HG03139 (cell line): ENCODE data around the gene DPH3.

Experiments used
- ATAC-seq: cut with Tn5 transposase; IDR thresholded peaks from one replicate; pipeline ENCODE4 v1.9.1; 2021; ENCODE audit not compliant: unreplicated experiment

Gene DPH3

DNA sequence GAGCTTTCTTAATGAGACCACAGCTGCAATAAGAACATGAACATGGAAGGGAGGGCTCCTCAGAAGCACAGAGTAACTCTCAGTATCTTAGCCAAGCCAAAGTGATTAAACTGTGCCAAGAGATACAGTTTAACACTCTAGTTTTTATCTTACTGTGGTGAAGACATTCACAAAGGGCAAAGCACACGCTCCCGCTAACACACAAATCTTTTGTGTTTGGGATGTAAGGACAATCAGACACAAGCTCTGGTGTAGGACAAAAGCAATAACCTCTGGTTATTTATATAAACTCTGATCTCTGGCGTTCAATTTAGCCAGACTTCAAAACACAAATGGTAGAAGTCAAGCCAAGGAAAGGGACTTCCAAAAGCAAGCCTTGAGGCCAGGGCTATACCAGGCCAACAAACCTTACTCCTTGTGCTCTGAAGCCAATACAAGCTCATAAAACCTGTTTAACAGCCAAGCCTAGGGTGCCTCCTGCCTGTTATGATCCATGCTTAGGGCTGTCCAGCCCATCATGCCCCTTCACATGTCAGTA lies 27.8 kb downstream of the DPH3 start:
- ATAC-seq, result no peak

- no peak for ATAC-seq
Observed at GRCh38 chr3:16236030-16236639, 28.6 kb downstream of the DPH3 start.

DNA sequence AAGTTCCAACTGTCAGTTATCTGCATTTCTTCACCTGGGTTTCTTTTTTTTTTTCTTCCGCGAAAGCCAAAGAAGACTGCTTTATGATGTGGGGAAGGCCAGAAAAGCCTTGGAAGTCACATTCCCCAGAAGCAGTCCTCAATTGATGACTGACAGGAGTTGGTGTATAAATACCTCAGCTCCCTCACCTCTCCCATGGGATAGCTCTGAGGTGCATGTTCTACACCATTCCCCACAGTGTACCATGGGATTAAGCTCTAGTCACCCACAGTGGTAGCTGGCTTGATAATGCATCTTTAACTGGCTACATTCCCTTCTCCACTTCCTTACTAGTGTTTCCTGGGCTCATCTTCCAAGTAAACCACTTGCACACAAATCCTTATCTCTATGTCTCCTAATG lies 30.5 kb downstream of the DPH3 start:
- ATAC-seq, result no peak

DNA sequence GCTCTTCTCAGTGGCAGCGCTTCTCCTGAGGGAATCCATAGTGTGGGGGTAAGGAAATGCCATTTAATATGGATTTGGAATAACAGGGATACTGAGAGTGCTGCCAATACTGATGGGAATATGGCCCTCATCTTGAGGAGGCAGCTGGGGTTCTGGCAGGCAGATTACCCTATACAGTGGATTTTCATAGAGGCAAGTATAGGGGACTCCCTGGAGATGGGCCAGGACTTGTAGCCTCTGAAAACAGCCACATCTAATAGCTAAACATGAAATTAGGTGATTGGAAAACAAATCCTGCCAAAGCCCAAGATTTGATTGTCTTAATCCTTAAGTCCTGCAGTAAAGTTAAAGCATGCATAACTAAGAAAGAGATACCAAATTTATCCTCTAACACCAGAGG lies 30.9 kb downstream of the DPH3 start:
- ATAC-seq, result no peak

GRCh38 chr3:16231983-16232382 lies 32.8 kb downstream of the DPH3 start:
- ATAC-seq, result no peak

- no peak for ATAC-seq
Observed at GRCh38 chr3:16229681-16230080, 35.1 kb downstream of the DPH3 start.

DNA sequence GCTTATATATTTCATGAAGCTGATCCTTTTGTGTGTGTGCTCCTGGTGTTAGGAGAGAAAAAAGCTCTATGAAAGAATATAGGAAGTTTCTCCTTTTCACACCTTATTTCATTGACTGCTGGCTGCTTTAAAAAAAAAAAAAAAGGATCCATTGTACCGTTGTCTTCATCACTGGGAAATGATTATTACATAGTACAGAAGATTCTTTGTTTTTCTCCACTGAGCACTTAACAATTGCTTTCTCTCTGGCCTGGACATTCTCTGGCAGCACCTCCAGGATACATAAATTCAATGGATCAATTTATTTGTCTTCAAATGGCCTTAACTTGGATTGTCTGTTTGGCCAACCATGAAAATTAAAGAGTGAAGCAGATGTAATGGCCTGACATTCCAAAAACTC lies 37.2 kb downstream of the DPH3 start:
- no peak for ATAC-seq

DNA sequence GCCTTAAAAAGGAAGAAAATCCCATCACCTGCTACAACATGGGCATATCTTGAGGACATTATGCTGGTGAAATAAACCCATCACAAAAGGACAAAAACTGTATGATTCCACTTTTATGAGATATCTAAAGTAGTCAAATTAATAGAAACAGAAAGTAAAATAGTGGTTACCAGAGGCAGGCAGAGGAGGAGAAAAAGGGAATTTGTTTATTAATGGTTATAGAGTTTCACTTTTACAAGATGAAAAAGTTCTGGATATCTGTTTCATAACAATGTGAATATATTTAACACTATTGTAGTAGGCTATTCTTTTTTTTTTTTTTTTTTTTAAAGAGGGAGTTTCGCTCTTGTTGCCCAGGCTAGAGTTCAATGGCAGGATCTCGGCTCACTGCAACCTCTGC lies 40.4 kb downstream of the DPH3 start:
- no peak for ATAC-seq

DNA sequence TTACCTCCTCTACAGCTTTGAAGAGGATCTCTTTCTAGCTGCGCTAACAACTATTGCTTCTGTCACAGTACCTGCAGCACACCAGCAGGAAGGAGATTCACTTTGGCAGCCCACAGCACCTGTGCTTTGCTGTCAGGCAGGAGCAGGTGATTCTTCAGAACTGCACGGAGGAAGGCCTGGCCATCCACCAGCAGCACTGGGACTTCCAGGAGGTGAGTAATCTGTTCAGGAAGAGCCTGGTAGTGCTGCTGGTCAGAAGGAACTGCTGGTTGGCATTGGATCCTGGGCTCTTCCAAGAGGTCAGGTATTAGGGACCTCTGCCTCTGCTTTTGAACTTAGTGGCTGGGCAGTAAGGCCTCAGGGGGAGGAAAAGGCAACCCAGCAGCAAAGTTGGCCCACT lies 42.2 kb downstream of the DPH3 start:
- no peak for ATAC-seq

DNA sequence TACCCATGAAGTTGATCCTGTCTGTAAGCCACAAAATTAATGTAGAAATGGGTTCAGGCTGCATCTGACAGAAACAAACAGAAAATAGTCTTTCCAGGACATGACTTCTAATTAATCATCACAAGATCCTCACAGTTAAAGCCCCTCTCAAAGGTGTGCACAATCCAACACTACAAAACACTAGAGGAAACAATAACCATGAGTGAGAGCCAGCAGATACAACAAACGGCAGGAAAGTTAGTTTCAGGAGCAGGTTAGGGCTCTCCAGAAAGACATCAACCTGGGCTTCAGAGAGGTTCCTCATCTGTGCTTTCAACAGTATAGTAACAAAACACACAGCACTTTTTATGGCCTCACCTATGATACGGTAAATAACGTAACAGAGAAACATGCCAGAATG lies 42.8 kb downstream of the DPH3 start:
- no peak for ATAC-seq

- ATAC-seq, result no peak
Observed at GRCh38 chr3:16219777-16220176, 45.0 kb downstream of the DPH3 start.

- ATAC-seq, result no peak
Observed at GRCh38 chr3:16216373-16216935, 48.3 kb downstream of the DPH3 start.

GRCh38 chr3:16214366-16214765 lies 50.4 kb downstream of the DPH3 start:
- no peak for ATAC-seq

DNA sequence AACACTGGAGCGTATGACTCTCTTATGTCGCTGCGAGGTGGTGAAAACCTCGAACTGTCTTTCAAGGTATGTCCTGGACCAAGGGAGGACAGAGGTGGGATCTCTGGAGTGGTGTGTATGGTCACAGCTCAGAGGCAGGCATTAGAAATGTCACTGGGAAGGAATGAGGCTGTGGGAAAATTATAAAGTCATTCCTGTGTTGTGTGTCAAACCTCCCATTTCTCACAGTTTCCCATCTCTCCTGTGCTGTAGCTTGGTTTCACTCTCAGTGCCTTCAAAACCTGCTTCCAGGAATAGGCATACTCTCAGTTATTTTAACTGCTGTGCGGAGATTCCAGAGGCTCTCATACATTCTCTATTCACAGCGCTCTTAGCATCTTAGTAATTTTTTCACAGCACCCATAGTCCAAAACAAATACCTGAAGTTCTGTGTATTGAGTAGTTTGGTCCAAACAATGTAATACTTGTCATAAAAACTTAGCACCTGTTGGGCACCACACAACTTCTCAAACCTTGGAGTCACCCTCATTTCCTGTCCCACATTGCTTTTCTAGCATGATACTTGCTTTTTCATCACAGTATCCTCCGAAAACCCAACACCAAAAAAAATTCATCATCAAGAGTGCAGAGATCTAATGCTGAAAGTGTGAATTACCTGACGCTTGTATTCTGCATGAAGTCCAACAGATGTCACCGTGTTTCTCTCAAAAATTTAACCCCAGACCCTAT lies 53.4 kb downstream of the DPH3 start:
- no peak for ATAC-seq
